NCI-H526 treated with DMSO at 0.1 percent for 48 hours (cell line): ENCODE measurements around the gene LTO1.
"Not testable (repeated sequence)": the region's sequence is repeated elsewhere in the genome, so short reads cannot be mapped to it uniquely, and the experiment has no call there.

Experiments
- DNase-seq: peaks from one replicate; lab custom pipeline; 2025; lab: John Stamatoyannopoulos, UW

The LTO1 gene

DNA sequence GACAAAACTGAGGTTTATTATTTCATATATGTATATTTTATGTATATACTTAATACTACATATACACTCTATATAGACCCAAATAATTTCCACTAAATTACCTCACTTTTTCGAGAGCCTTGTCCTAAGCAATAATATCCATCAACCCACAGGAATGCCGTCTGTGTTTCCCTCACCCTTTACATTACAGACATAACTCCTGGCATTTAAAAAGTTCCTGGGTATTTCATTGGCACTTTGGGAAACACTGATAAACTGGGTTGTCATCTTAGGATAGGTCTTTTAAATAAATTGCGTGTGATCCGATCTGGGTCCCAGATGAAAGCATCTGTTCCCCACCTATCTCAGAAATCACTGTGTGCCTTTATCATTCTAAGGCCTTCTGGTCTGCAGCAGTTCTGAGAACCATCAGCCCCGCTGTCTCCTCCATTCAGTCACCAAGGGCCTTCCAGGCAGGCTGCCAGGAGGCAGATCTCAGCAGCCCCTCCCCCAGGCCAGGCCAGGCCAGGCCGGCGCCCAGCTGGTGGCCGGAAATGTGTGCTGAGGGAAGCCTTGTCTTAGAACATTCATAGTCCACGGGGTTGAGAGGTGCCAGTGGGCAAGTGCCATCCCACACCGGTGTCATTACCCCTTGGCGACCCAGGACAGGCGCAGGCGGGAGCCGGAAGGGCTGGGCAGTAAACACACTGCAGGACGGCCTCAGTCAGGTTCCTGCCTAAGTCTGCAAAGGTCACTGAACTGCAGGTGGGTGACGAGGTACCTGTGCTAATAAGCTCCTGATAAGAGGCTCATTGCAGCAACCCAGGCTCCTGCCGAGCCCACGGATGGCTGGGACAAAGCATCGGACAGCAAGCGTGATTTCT lies 25.4 kb upstream of the LTO1 start:
- DNase-seq = no peak

DNA sequence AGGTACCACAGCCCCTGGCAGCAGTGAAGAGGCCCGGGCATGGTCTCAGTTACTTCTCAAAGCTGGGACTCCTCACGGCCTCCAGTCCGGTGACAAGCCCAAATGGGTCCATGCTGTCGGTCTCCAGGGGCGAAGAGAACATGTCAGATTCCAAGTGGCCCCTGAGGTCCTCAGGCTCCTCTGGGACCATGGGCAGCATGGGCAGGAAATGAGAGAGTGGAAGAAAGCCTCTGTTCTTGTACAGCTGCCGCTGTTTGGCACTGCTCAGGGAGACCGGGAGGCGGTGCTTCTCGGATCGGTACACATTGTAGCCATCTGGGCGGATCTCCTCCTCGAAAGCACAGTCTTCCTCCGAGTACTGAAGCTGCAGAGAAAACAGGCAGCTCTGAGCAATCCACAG lies 24.1 kb upstream of the LTO1 start:
- no peak for DNase-seq

- DNase-seq = no peak
Observed at GRCh38 chr11:69698362-69698761, 23.2 kb upstream of the LTO1 start.

DNA sequence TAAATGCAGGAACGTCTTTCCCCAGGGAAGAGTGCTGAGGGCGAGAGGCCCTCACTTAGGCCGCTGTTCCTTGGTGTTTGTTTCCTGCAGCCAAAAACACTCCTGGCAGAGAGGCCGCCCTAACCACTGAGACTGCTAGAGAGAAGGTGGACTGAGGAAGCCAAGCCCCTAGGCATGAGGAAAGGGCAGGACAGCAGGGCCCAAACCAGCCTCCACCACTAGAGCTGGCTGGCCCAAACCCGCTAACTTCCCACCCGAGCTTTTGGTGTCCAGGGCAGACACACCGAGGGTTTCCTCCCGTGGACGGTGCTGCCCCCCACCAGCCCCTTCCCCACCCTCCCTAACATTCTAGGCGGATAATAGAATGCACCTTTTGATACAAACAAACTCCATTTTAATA lies 22.7 kb upstream of the LTO1 start:
- no peak for DNase-seq

GRCh38 chr11:69697469-69697843 lies 22.3 kb upstream of the LTO1 start:
- DNase-seq = no peak

- DNase-seq = no peak
Observed at GRCh38 chr11:69696749-69697468, 21.8 kb upstream of the LTO1 start.

- not testable (repeated sequence) for DNase-seq
Observed at GRCh38 chr11:69695995-69696394, 20.8 kb upstream of the LTO1 start.

DNA sequence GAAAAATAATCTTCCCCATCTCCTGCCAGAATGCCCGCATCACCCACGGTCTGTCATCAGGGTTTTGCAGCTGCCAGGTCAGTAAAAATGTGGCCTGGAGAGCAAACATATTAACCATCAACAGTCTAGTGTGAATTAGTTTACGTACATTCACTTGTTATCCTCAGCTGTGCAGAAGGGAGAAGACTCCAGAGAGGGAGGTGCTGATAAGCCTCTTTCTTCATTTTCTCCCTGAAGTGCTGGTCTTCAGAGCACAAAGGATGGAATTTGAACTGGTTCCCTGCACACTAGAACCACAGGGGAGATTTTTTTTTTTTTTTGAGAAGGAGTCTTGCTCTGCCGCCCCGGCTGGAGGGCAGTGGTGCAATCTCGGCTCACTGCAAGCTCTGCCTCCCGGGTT lies 20.4 kb upstream of the LTO1 start:
- no peak for DNase-seq

- no peak for DNase-seq
Observed at GRCh38 chr11:69694781-69695180, 19.6 kb upstream of the LTO1 start.

GRCh38 chr11:69692422-69692821 lies 17.3 kb upstream of the LTO1 start:
- no peak for DNase-seq

DNA sequence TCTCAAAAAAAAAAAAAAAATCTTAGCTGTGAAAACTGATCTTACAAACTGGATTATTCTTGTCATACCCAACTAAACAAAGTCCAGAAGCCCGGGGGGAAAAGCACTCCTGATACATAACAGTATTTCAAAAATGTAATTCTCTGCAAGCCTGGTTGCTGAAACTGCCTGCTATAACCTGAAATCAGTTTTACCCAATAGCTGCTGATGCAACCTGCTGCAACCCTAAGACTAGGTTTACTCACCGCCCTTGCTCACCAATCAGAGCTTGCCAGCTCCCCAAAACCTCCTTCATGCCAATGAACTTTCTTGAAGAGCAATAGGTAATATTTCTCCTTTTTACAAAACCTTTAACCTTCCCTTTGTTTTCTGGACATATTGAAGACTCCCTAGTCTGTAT lies 16.3 kb upstream of the LTO1 start:
- DNase-seq = no peak

GRCh38 chr11:69689484-69690319 lies 14.5 kb upstream of the LTO1 start:
- no peak for DNase-seq

- not testable (repeated sequence) for DNase-seq
Observed at GRCh38 chr11:69687969-69688771, 13.0 kb upstream of the LTO1 start.

GRCh38 chr11:69686856-69687255 lies 11.7 kb upstream of the LTO1 start:
- DNase-seq = no peak

GRCh38 chr11:69686452-69686851 lies 11.3 kb upstream of the LTO1 start:
- DNase-seq = no peak

DNA sequence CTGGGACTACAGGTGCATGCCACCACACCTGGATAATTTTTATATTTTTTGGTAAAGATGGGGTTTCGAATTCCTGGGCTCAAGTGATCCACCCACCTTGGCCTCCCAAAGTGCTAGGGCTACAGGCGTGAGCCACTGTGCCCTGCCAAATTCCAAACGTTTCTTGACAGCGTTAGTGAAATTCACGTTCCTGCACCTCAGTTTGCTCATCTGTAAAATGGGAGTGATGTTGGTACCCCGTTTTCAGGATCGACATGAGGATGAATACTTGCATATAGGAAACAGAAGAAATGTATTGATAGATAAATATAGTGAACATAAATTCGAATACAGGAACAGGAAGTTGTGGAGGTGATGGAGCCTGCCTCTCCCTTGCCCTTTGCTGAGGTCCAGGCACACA lies 10.2 kb upstream of the LTO1 start:
- no peak for DNase-seq

GRCh38 chr11:69684651-69685050 lies 9.5 kb upstream of the LTO1 start:
- DNase-seq = no peak

- no peak for DNase-seq
Observed at GRCh38 chr11:69683764-69684333, 8.7 kb upstream of the LTO1 start.

GRCh38 chr11:69682681-69683326 lies 7.7 kb upstream of the LTO1 start:
- no peak for DNase-seq

- DNase-seq = no peak
Observed at GRCh38 chr11:69682221-69682620, 7.1 kb upstream of the LTO1 start.

DNA sequence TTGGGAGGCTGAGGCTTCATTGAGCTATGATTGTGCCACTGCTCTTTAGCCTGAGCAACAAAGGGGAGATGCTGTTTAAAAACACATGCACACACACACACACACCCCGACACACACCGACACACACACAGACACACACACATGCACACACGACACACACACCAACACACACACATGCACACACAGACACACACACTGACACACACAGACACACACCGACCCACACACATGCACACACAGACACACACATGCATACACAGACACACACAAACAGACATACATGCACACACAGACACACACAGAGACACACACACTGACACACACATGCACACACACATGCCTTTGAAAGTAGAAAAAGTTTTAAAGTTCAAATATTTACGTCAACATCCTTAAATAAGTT lies 5.5 kb upstream of the LTO1 start:
- DNase-seq = no peak
